ENCODE measurements around the gene GCK.

Gene GCK

DNA sequence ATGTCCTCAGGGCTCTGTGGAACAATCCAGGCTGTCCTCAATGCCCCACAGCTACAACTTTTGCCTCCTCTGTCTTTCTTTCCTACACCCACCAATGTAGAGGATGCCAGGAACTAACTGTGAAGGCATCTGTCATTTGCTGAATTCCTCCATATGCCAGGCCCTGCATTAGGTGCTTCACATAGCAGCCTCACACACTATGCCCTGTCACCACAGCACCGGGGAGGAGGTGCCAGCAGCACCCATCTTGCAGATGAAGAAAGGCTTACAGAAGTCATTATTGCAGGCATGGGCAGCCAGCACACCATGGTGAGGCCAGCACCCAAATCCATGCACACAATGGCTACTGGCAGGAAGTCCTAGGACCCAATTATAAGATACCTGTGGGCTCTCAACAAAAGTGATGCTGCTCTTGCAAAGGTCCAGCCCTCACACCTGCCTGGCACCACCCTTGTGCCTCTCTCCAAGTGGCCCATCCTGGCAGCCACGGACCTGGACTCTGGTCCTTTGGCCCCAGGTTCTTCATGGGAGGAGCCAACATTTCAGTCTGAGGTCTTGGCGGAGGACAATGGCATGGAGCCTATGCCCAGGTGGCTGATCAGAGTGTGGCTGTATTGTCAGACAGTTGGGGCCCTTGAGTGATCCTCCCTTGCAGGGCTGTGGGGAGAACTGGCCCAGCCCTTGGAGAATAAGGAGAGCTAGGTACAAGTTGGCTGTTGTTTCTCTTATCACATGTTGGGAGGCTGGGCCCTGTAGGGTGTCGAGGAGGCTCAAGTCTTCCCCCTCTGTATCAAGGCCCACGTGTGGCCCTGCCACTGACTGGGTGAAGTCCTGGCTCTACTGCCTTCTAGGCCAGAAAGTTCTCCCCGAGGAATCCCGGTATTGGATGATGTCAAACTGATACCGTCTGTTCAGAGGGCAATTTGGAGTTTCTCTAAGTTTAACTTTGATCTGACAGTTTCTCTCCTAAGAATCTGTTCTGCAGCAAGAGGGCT is 33.8 kb downstream of the GCK start:
- peak in 1 of 14 donors; percentile 92 for DNase-seq

DNA sequence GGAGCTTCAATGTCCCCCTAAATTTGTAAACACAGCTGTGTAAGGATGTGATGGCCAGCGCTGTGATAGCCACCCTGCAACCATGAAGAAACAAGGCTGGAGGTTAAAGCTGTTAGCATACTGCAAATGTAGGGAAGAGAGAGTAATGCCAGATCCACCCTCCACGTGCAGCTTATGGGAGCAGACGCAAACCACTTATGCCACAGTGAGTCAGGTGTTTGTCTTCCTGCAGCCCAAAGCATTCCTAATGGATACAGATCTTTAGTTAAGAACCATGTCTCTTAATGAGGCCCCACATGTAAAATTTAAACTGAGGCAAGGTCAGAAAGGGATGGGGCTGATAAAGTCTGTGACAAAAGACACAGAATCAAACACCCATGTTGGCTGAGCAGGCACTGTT is 34.5 kb downstream of the GCK start:
- no peak for DNase-seq

DNA sequence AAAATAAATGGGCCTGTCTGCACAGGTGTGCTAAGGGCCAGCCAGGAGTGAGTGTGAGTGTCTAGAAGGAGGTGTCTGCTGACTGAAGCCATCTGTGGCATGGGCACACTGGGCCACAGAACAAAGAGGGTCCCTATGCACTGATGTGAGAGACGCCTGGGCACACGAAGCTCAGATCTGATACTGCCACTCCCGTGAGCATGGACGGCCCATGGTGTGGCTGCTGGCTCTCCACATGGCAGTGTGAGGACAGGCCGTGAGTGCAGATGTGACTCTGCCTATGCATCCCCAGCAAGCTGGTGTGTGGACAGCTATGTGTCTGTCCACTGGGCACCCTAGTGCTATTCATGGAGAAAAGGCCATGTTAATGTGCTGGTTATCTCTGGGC is 35.3 kb downstream of the GCK start:
- DNase-seq, result no peak

DNA sequence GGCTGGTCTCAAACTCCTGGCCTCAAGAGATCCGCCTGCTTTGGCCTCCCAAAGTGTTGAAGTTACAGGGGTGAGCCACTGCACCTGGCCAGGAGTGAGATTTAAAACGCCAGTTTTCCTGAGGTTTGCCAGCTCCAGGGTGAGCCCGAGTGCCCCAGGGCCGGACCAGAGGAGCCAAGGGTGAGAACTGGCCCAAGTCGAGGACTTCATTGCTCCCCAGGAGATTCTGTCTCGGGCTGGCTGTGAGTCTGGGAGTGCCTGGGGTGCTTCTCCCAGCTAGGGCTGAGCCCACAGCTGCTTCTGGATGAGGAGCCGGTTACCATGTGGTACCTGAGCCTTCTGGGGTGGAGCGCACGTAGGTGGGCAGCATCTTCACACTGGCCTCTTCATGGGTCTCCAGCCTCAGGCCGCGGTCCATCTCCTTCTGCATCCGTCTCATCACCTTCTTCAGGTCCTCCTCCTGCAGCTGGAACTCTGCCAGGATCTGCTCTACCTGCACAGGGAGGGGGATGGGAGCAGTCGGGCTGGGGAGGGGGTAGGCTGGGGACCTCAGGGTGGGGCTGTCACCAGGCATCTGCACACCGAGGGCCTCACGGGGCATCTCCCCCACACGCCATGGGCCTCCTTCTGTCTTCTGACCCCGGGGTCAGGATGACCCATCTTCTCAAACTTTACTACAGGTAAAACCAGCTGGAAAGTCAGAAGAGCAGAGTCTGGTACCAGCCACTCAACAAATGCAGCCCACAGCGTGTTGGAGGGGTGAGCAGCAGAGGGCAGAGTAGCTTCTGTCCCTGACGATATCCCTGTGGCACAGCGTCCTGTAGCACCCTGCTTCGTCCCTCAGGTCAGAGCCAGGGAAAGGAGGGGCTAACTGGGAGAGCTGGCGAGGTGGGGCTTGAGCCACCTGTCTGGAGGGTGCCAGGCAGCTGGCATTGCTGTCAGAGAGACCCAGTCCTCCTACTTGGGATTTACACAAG is 36.0 kb downstream of the GCK start:
- DNase-seq, result no peak

DNA sequence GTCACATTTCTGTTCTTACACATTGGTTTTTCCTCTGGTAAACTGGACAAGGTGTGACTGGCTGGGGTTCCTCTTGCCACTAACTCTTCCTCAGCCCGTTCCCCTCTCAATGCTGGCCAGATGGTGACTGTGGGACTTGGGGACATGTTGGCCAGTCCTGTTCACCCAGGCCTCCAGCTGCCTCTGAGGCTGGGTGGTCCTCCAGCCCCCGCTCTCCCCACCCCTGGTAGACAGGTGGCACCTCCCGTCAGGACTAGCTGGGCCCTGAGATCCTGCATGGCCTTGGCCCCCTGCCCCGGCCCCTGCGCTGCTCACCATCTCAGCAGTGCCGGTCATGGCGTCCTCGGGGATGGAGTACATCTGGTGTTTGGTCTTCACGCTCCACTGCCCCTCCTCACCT is 37.3 kb downstream of the GCK start:
- no peak for DNase-seq

DNA sequence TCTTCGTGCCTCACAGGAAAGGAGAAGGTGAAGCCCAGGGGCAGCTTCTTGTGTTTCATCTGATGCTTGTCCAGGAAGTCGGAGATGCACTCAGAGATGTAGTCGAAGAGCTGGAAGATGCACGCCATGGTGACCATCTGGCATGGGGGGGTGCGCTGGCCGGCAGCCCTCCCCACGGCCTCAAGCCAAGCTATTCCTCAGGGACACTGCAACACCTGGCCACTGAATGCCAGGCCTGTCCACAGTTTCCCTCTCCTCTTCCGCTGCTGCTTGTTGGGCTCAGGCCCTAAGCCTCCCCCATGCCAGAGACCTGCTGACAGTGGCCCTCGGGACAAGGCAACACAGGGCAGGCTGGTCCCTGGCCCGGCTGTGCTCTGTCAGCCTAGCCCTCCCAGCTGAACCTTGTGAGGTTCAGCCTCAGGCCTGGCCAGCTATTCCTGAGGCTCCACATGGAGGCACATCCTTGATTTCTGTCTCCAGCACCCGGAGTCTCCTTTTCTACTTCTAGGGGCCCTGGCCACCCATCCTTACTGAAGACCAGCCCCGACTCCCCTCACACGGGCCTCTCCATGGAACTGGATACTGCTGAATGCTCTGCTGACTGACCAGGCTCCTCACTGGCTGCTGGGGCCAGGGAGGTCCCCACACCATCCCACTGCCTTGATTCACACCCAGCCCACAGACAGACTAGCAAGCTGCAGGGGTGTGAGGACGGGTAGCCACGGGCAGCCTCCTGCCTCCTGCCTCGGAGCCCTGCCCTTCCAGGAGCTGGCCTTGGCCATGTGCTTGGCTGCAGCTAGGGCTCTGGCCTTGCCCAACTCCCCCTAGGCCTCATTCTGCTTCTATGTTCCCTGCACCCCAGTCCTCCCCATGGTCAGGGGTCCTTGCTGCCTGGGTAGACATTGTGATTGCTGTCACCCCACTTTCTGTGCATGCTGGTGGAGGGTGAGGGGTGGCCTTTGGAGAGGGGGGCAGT is 38.0 kb downstream of the GCK start:
- peak in 1 of 14 donors; percentile 51 for DNase-seq

DNA sequence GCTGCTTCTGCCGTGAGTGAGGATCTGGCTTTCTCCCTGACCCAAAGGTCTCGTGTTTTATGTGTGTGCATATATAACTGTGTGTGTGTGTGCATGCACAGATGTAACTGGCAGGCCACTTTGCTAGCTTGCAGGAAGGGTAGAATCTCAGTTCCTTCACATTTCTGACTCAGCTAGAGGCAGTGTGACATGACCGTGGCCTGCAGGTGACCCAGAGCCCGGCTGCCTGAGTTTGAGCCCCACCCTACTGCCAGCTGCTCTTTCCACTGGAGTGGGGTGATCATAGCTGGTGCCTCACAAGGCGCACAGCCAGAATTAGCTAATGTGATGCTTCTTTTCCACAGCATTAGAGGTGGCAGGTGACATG is 38.8 kb downstream of the GCK start:
- DNase-seq, result no peak

DNA sequence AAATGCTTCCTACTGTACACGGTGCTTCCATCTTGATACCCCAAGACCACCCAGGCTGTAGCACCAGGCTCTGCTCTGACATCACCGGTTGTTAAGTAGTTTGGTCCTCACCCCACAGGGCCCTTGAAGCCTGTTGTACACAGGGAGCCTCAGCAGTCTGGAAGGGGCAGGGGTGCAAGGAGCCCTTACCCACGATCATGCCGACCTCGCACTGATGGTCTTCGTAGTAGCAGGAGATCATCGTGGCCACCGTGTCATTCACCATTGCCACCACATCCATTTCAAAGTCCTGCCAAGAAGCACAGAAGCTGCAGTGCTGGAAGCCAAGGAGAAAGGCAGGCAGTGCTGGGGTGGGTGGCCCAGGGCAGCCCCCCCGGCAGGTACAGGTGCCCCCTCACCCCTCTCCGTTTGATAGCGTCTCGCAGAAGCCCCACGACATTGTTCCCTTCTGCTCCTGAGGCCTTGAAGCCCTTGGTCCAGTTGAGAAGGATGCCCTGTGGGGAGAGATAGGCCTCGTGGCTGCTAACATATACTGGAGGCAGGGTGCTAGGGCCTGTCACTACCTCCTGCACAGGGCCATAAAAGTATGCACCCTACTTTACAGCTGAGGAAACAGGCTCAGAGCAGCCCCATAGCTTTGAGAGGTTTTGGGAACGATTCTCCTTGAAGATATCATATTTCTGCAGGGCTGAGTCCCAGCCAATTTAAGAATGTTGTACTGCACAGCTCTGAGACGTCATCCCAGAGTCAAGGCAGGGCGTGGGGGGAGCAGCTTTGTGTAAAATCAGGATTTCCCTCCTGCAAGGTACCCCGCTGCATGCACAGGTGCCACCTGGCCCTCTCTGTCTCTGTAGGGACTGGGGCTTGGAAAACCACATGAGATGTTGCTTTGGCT is 39.4 kb downstream of the GCK start:
- no peak for DNase-seq

DNA sequence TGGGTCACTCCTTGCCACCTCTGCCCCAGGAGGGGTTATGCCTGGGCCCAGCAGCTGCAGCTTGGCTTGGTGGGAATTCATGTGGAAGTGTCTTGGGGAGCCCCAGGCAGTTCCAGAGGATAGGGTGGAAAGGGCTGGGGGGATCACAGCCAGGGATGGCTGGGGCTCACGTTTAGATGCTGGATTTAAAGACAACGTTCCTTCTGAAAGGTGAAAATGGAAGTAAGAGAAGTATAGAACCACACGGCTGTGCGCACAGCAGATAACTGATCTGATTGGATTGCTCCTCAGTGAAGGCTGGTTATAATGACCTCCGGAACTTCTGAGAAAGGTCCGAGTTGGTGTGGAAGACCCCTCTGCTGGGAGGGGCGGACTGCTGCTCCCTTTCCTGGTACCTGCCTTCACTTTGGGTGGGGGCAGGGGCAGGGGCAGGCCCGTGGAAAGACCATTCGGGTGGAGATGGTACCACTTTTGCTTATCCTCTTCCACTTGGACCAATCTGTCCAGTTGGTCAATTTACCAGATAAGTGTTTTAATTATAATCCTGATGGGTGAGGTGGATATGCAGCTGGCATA is 40.2 kb downstream of the GCK start:
- no peak for DNase-seq

DNA sequence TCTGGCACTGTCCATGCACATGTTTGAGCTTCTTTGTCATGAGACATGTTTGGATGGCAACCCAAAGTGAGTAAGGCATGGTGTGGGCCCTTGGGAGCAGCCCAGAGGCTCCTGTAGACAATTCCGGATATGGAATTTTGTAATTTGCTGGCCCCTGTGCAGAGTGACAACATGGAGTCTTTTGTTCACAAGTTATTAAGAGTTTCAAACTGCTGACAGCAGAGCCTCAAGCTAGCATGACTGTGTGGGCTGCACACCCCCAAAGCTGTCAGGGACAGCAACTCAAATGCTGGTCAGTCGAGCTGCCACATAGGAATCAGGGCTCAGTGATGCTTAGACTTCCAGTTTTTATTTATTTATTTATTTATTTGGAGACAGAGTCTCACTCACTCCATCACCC is 41.1 kb downstream of the GCK start:
- no peak for DNase-seq

DNA sequence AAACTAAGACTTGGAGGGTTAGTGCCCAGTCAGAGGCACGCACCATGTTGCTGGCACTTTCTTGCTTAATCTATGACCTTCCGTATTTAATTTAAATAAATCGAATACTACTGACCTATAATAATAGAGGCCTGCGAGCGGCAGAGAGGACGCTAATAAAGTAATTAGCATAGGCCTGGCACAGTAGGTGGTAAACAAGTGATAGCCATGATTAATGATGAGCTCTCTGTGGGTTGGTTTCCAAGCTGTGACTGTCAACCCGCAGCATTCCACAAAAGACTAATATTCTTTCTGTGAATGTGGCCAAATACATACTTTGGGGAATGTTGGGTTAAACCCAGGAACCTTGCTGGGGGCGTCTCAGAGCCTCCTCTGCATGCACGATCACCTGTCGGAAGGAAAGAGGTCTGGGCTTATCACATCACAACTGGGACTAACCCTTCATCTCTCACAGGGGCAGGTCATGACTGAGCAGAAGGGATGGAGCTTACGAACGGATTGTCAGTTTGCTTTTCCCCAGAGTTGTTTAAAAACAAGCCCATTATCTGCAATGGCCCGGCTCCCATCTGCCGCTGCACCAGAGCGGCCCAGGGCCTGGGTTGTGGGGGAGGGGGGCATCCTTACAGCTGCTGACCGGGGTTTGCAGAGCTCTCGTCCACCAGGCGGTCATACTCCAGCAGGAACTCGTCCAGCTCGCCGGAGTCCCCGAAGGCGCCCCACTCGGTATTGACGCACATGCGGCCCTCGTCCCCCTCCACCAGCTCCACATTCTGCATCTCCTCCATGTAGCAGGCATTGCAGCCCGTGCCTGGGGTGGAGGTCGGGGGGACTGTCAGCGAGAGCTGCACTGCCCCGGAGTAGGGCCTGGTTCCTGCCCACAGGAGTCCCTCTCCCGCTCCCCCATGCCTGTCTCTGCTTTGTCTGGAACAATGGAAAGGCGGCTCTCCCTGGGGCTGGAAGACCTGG is 41.9 kb downstream of the GCK start:
- DNase-seq, result peak in 1 of 14 donors; percentile 20

DNA sequence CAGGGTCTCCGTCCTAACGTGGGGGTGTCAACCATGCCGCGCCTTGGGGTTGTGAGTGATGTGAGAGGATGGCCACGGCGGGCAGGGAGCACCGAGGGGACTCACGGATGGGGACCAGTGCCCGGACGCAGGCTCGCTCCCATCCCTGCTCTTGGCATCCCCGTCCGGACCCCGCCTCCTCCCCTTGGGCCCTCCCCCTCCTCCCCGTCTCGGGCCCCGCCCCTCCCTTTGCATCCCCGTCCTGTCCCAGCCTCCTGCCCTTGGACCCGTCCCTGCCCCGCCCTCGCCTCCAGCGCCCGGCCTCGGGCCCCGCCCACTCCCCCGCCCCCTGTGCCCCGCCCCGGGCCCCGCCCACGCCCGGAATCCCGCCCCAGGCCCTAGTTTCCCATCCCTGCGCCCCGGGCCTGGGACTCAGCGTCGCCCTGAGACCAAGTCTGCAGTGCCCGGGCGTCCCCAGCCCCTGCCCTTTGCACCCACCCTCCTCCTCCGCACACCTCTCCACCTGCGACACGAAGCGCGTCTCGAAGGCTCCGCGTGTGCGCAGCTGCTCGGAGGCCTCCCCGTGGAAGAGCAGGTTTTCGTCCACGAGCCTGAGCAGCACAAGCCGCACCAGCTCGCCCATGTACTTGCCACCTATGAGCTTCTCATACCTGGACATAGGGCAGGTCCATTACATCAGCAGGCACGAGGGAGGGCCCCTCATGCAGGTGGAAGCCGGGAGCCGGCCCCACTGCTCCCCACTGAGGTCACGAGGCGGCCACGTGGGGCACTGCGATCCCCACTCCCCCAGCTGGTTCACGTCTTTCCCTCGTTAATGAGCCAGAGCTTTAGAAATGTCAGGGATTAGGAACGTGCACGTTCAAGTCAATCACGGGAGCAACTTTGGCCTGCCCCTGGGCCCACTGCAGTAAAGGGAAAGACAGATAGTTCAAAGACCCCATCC is 43.0 kb downstream of the GCK start:
- DNase-seq, result peak in 8 of 14 donors; percentile 26 to 68 (median 56)

DNA sequence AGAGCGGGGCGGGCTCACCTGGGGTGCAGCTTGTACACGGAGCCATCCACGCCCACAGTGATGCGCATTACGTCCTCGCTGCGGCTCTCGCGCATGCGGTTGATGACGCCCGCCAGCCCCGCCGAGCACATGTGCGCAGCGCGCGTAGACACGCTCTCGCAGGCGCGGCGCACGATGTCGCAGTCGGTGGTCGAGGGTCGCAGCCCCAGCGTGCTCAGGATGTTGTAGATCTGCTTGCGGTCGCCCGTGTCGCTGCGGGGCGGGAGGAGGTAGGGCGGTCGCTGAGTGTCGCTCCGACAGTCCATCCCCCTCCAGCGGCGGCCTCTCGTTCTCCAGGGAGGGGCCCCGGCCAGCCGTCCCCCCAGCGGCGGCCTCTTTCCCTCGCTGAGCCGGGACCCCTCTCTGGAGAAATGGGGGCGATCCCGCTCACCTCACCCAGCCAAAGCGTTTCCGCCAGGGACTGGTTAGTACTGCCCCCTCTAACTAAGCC is 43.7 kb downstream of the GCK start:
- no peak for DNase-seq

DNA sequence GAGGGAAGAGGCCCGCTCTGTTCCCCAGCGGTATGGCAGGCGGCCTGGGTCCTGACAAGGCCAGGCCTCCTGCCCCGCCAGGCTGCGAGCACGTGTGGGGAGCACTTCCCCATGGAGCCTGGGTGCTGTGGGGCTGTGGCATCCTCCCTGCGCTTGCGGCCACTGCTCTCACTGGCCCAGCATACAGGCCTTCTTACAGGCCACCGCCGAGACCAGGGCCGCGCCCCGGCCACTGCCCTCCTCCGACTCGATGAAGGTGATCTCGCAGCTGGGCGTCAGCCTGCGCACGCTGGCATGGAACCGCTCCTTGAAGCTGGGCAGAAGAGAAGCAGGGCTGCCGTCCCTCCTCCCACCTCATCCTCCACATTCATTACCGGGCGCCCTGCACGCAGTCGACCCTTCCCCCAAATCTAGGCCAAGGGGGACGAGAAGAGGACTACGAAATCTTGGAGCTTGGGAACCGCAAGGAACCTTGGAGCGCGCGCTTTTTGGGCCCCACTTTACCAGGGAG is 44.2 kb downstream of the GCK start:
- DNase-seq, result no peak

DNA sequence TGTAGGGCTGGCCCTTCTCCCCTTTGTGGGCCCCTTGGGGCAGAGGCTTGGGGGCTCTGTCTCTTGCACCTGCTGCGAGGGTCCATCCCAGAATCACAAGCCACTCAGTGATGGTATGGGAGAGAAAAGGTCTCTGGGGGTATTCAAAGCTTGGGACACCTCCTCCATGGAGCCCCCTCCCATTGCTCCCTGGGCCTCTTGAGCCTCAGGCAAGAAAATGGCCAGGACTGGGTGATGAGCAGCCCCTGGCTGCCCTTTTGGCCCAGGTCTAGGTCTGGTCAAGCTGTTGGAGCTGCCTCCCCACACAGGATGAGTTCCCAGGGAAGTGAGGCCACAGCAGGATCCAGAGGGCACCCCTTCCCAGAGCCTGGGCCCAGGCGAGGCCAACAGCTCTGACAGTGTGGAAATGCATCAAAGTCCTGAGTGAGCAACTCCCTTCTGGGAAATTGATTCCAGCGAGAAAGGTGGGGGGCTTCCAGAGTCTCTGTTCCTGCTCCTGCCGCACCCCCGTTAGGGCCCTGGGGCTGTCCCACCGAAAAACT is 44.7 kb downstream of the GCK start:
- DNase-seq, result no peak

DNA sequence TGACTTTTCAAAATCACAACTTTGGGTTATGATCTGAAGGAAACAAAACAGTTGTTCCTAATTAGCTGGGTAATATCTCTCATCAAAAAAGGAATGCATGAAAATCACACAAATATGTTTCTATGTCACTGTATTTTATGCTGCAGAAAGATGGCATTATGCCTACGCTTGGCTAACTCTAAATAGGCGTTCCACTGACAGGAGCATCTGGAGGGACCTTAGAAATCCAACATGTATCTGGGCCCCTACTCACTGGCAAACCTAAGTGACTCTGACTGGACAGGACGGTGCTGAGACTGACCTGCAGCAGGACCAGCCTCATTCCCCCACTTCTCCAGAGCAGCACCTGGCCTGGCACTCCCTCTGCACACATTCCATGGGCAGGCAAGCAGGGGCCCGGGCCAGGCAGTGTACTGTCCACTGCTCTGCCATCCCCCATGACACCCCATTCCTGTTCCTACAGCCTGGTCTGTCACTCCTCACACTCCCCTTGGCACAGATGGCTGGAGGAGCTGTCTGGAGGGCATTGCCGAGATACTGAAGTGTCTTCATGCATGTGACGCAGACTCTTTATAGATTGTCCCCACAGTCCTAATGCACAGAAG is 45.5 kb downstream of the GCK start:
- DNase-seq, result no peak

DNA sequence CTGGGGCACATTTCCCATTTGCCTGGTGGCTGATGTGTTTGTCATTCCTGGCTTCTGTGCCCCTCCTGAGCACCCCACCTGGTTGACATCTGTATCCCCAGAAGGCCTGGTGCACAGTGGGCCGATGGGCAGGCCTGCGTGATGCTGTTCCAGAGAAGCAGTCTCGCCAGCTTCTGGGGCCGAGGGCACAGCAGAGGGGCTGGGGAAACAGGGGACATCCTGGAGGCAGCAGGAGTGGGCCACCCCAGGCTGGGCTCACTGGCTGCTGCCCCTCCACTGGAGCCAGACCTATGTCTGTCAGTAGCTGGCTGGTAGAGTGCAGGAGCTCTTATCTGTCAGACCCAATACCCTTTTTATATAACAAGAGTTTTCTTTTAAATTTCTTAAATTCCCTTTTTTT is 47.2 kb downstream of the GCK start:
- DNase-seq, result no peak

All from C1 segment of cervical spinal cord (tissue), 14 donors.